ENCODE measurements around the gene SLC25A41. TPM values are rescaled to one million over a fixed set of nuclear protein-coding genes. Genes with fewer than 3 reads are reported as not detected.

The SLC25A41 gene
- total and polyA plus RNA-seq, 2 of the 8 experiments (the other 6 are each of a cell fraction or from before 2014, with no cell fraction given): 0.50 TPM; not detected in 1

- no peak for TF ChIP-seq CHD7 (IDR thresholded peaks at IDR 0.05; ENCODE audit: insufficient replicate concordance, low read length)
Measured at GRCh38 chr19:6409346-6409745, 24.2 kb downstream of the SLC25A41 start (continued).

Measured in H1 (cell line).